ENCODE data around the gene CS. TPM values are rescaled to one million over a fixed set of nuclear protein-coding genes. Genes with fewer than 3 reads are reported as not detected.
A peak's percentile ranks its signal among the peaks of the same experiment; 100 is the strongest.

The CS gene
- total RNA-seq, 1 experiment from 2014 or later = 254 TPM

DNA sequence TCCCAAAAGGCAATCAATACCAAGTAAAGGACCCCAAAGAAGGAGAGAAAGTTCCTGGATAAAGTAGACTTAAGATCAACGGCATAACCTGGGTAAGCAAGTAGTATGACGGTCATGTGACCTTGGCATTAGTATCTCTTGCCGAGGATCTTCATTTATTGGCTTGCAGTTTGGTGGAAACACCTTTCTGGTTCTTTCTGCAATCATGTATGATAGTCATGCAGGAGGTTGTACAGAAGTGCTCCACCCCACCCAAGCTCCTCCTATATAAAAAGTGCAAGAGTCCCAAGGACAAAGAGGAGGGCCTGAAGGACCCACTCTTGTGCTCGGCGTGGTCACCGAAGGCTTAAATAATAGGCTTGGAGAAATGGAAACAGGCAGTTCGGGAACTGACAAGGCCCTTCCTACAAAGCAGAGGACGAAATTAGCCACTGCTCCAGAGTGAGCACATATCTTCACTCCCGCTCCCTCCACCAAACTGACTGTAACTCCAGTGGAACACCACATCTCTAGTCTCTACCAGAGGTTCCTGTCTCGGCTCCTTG, 750 bp downstream of the CS start:
- H3K9me3 Mint-ChIP-seq (ENCODE audit: low read depth, unreplicated experiment) = no peaks in the 10 kb centered on the region
- H3K4me3 Mint-ChIP-seq (ENCODE audit: low read depth, unreplicated experiment) = peak overlapping the region; percentile 96
- no peaks in the 10 kb centered on the region for H3K27me3 Mint-ChIP-seq (ENCODE audit: unreplicated experiment)
- H3K27ac Mint-ChIP-seq (ENCODE audit: unreplicated experiment) = peak overlapping the region; percentile 92
- no peak for TF ChIP-seq CTCF (IDR thresholded peaks at IDR 0.05; ENCODE audit: unreplicated experiment)
- TSS peak; percentile 50 for BruUV-seq (replicated peaks)
- H3K36me3 Mint-ChIP-seq (ENCODE audit: insufficient read depth, unreplicated experiment) = peaks cover 50% of the 10 kb centered on the region
- DNase-seq = peak; percentile 11
- CTCF ChIA-PET = interaction anchor here (0.6 kb wide), 1 partner anchor 30 kb away, joined by 3 read pairs; no protein-coding TSS in a partner anchor
- intact Hi-C loops (cut with micrococcal nuclease; ENCODE audit: unreplicated experiment) = no loop called here
- H3K4me1 Mint-ChIP-seq (ENCODE audit: low read depth, unreplicated experiment) = peaks cover 29% of the 10 kb centered on the region

DNA sequence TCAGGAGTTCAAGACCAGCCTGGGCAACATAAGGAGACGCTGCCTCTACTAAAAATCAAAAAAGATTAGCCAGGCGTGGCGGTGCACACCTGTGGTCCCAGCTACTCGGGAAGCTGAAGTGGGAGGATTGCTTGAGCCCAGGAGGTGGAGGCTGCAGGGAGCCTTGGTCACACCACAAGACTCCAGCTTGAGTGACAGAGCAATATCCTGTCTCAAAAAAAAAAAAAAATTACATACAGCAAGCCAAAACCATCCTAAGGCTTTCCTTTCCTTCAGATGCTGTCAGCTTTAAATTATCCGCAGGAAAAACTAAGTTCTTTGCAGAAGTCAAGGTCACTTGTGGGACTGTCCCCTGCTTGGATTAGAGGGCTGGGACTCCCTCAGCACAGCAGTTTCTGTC, 1.3 kb downstream of the CS start:
- CTCF ChIA-PET = interaction anchor here (0.6 kb wide), 1 partner anchor 31 kb away, joined by 3 read pairs; no protein-coding TSS in a partner anchor
- H3K36me3 Mint-ChIP-seq (ENCODE audit: insufficient read depth, unreplicated experiment) = peaks cover 48% of the 10 kb centered on the region
- peak overlapping the region; percentile 92 for H3K27ac Mint-ChIP-seq (ENCODE audit: unreplicated experiment)
- peak overlapping the region; percentile 96 for H3K4me3 Mint-ChIP-seq (ENCODE audit: low read depth, unreplicated experiment)
- H3K27me3 Mint-ChIP-seq (ENCODE audit: unreplicated experiment) = no peaks in the 10 kb centered on the region
- H3K9me3 Mint-ChIP-seq (ENCODE audit: low read depth, unreplicated experiment) = no peaks in the 10 kb centered on the region
- H3K4me1 Mint-ChIP-seq (ENCODE audit: low read depth, unreplicated experiment) = peaks cover 29% of the 10 kb centered on the region
- DNase-seq = no peak
- no peak for TF ChIP-seq CTCF (IDR thresholded peaks at IDR 0.05; ENCODE audit: unreplicated experiment)
- BruUV-seq (replicated peaks) = no TSS peak
- intact Hi-C loops (cut with micrococcal nuclease; ENCODE audit: unreplicated experiment) = no loop called here

DNA sequence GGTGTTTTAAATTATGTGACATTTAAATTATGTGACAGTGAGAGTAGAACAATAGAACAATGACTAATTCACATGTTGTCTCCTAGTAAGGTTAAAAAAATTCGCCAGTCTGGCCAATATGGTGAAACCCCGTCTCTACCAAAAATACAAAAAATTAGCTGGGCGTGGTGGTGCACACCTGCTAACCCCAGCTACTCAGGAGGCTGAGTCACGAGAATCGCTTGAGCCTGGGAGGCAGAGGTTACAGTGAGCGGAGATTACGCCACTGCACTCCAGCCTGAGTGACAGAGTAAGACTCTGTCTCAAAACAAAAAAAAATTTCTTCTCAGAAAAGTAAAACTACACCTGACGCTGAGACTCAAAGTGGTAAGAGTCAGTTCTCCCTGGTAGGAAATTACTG, 2.7 kb downstream of the CS start:
- peaks cover 36% of the 10 kb centered on the region for H3K4me1 Mint-ChIP-seq (ENCODE audit: low read depth, unreplicated experiment)
- intact Hi-C loops (cut with micrococcal nuclease; ENCODE audit: unreplicated experiment) = no loop called here
- no peak overlapping the region for H3K4me3 Mint-ChIP-seq (ENCODE audit: low read depth, unreplicated experiment)
- CTCF ChIA-PET = interaction anchor here (0.6 to 0.7 kb wide), 2 partner anchors 10 to 301 kb away, joined by 3 read pairs; no protein-coding TSS in a partner anchor
- no peaks in the 10 kb centered on the region for H3K9me3 Mint-ChIP-seq (ENCODE audit: low read depth, unreplicated experiment)
- TF ChIP-seq CTCF (IDR thresholded peaks at IDR 0.05; ENCODE audit: unreplicated experiment) = no peak
- H3K27me3 Mint-ChIP-seq (ENCODE audit: unreplicated experiment) = no peaks in the 10 kb centered on the region
- H3K27ac Mint-ChIP-seq (ENCODE audit: unreplicated experiment) = no peak overlapping the region
- DNase-seq = no peak
- H3K36me3 Mint-ChIP-seq (ENCODE audit: insufficient read depth, unreplicated experiment) = peaks cover 48% of the 10 kb centered on the region
- BruUV-seq (replicated peaks) = no TSS peak

DNA sequence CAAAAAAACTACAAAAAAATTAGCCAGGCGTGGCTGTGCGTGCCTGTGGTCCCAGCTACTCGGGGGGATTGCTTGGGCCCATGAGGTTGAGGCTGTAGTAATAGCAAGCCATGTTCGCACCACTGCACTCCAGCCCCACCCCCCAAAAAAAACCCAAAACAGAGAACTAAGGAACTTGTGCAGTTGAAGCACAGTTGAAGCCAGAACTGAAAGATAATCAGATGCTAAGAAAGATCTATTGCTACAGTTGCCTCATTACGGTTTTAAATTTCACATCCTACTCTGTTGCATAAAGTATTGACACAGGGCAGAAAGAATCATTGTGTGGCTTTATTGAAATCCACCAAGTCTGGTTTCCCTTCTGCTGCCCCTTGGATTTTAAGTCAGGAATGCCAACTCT, 3.8 kb downstream of the CS start:
- intact Hi-C loops (cut with micrococcal nuclease; ENCODE audit: unreplicated experiment) = no loop called here
- no TSS peak for BruUV-seq (replicated peaks)

More for the DNA sequence above, 3.8 kb downstream of the CS start:
- no peak for TF ChIP-seq CTCF (IDR thresholded peaks at IDR 0.05; ENCODE audit: unreplicated experiment)
- H3K27ac Mint-ChIP-seq (ENCODE audit: unreplicated experiment) = no peak overlapping the region
- no peak overlapping the region for H3K4me3 Mint-ChIP-seq (ENCODE audit: low read depth, unreplicated experiment)
- peaks cover 32% of the 10 kb centered on the region for H3K4me1 Mint-ChIP-seq (ENCODE audit: low read depth, unreplicated experiment)
- H3K9me3 Mint-ChIP-seq (ENCODE audit: low read depth, unreplicated experiment) = no peaks in the 10 kb centered on the region
- CTCF ChIA-PET = no interaction called here
- peaks cover 46% of the 10 kb centered on the region for H3K36me3 Mint-ChIP-seq (ENCODE audit: insufficient read depth, unreplicated experiment)
- no peaks in the 10 kb centered on the region for H3K27me3 Mint-ChIP-seq (ENCODE audit: unreplicated experiment)
- no peak for DNase-seq

All from Calu3 (cell line).